NCI-H1436 treated with DMSO at 0.1 percent for 48 hours (cell line): Measurements from ENCODE around the gene LARP4B.

Source experiments
- DNase-seq: peaks from one replicate; lab custom pipeline; 2025; lab: John Stamatoyannopoulos, UW

Gene LARP4B

DNA sequence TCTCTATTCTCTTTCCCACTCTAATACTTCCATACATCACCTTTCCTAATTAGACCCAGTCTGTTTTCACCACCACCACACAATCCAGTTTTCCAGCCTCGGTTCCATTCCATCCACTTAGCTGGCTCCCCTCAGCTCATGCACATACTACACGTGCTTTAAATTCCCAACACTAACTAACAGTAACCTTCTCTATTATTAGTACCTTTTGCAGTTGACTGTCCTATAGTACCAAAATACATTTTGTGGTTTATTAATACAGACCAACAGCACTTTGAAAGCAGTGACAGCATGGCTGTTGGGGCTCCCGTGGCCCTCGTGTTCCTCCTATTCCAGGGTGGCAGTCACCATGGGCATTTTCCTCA, 64.9 kb downstream of the LARP4B start:
- DNase-seq, result no peak

GRCh38 chr10:865924-866576, 65.5 kb downstream of the LARP4B start:
- no peak for DNase-seq

- DNase-seq, result no peak
These were observed 66.2 kb downstream of the LARP4B start for GRCh38 chr10:865257-865656.

GRCh38 chr10:860519-860918, 71.0 kb downstream of the LARP4B start:
- no peak for DNase-seq

DNA sequence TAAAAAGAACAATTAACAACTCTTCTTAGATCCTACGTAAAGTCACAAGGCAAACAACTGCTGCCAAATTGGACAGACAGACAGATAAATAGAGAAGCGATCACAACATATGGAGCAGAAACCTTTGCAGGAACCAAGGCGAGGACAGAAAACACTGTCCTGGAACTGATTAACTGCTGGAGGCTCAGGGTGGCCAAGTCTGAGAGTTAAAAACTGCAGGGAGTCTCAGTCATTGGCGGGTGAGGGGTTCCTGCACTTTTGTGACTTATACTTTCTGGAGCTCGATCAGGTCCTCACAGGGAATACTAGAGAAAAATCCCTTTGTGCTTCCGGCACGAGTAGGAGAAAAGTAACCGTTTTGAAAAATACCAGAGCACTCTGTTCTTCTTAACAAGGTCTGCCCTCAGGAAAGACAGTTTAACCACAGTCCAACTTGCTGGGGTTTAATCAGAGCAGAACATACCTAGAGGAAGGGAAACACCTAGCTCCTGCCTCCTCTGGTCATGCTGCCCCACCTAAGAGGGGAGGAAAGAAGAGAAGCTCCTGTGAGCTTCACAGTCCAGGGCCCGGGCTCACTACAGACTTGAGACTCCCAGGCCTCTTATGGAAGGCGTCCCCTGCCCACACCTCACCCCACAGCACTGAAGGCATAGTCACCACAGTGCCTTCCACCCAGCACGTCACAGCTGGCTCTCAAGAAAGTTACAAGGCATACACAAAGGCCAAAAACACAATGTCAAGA, 74.9 kb downstream of the LARP4B start:
- DNase-seq, result no peak

DNA sequence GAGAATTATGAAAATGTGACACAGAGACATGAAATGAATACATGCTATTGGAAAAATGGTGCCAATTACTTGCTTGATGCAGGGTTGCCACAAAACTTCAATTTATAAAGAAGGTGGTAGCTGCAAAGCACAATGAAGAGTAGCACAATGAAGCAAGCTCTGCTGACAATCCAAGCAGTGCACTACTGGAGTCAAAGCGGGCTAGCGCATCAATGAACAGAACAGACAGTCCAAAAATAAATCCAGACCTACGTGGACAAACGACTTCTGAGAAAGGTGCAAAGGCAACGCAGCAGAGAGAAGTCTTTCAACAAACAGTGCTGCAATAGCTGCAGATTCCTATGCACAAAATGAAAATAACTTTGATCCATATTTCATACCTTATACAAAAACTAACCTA, 75.8 kb downstream of the LARP4B start:
- no peak for DNase-seq

DNA sequence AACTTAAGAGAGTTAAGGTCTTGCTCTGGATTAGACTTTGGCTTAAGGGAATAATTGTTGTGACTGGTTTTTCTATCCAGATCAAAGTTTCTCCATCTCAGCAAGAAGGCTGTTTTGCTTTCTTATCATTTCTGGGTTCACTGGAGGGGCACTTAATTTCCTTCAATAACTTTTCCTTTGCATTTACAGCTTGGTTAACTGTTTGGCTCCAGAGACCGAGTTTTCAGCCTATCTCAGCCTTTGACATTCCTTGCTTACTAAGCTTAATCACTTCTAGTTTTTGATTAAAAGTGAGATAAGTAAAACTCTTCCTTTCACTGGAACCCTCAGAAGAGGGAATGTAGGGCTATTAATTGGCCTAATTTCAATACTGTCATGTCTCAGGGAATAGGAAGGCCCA, 76.4 kb downstream of the LARP4B start:
- no peak for DNase-seq

GRCh38 chr10:853017-853416, 78.5 kb downstream of the LARP4B start:
- DNase-seq, result no peak

GRCh38 chr10:852386-852785, 79.1 kb downstream of the LARP4B start:
- DNase-seq, result no peak

- no peak for DNase-seq
These were observed 79.6 kb downstream of the LARP4B start for GRCh38 chr10:851901-852300.

GRCh38 chr10:850093-850492, 81.4 kb downstream of the LARP4B start:
- no peak for DNase-seq

GRCh38 chr10:847868-848267, 83.6 kb downstream of the LARP4B start:
- DNase-seq, result no peak

GRCh38 chr10:846126-846685, 85.3 kb downstream of the LARP4B start:
- DNase-seq, result no peak

GRCh38 chr10:845526-845925, 86.0 kb downstream of the LARP4B start:
- DNase-seq, result no peak

DNA sequence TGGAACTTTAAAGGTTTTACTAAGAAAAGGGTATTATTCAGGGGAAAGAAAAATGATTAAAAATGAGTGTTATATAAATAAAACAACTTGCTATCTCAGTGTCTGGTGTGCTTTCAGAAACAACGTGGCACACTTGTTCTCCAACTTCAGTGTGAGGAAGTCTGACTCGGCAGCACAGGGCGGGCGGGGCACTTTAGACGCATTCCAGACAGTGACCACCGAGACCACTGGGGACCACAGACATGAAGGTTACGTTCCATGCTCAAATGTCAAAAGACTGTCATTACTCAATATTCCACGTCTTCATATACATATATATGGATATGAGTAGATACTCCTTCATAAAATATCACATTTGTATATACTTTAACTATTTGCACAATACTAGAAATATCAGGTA, 87.0 kb downstream of the LARP4B start:
- DNase-seq, result no peak

GRCh38 chr10:843703-844102, 87.8 kb downstream of the LARP4B start:
- DNase-seq, result no peak

DNA sequence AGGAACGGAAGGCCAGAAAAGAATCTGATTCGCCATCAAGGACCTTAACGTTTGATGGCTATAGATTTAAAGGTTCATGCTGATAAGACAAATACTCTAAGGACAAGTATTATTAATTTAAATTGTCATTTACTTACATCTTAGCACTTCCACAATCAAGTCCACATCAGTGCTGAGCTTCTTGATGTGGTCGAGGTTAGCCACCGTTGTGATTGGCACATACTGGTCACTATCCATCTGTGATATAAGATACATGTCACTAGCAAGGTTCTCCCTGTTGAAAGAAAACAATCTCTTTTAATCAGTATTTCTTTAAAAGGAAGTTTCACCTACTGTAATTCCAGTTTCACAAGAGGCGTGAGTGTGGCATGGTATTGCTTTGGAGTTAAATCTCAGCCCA, 88.7 kb downstream of the LARP4B start:
- DNase-seq, result no peak

DNA sequence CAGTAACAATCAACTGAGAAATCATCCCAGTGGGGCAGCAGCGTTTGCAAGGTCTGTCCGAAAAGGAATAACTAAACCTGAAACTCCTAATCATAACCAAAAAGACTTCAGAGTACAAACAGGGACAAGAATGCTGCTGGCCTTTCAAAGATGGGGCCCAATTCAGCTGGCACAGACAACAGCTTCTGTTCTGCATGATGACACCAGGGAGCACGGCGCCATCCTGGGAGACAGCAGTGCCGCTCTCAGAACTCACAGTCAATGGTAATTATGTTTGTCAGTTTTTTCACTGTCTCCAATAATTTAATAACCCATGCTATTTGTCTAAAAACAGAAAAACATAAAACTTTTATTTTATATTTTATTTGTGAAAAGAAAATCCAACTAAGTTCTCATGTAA, 90.0 kb downstream of the LARP4B start:
- no peak for DNase-seq

DNA sequence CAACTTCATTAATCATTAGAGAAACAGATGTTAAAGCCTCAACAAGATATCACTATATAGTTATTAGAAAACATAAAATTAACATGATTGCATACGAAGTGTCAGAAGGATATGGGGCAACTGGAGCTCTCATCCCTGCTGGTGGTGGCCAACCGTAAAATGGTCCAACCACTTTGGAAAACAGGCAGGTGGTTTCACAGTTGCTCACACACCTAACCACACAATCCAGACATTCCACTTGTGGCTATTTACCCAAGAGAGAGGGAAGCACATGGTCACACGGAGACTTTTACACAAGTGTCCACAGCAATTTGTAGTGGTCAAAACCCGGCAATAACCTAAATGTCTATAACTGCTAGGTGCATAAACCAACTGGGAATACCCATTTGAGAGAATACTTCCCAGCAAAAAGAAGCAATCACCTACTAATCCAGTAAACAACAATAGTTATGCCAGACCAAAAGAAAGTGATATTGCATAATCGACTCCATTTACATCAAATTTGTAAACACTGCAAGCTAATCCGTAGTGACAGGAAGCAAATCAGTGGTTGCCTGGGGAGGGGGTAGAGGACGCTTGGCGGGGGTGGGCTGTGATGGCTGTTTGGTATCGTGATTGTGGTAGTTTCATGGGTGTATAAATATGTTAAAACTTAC, 91.8 kb downstream of the LARP4B start:
- DNase-seq, result no peak

DNA sequence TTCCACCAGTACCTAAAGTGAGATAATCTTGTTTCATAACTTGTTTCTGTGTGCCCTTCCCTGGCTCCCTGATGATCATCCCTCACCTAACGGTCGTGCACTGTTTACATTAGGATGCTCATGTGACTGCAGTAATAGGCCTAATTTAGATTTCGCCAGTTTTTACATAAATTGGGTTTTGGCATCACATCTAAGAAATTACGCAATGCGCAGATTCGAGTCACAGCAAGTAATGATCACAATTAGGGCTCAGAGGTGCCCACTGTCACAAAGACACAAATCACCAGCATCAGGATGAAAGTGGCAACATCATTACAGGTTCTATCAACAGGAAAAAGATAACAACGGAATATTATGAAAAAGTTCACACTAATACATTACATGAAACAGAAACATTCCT, 94.7 kb downstream of the LARP4B start:
- no peak for DNase-seq

- no peak for DNase-seq
These were observed 97.0 kb downstream of the LARP4B start for GRCh38 chr10:834493-834892.

GRCh38 chr10:829241-829640, 102.3 kb downstream of the LARP4B start:
- DNase-seq, result no peak

DNA sequence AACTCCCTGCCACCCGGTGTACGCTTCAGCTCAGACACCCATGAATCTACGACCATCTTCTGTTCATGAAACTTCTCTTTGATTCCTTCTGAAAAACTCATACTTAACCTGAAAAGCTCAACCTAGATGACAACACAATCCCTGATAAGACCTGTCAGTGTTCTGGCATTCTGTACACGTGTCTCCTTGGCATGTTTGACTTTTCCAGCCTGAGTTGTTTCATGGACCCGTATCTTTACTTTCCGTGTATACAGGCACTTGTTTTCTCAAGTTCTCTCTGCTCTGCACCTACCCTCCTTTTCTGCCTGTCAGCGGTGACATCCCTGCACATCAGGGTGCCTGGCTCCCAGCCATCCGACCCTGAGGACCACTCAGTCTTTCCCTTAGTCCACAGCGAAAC, 103.3 kb downstream of the LARP4B start:
- DNase-seq, result no peak
